Astrocyte of the cerebellum (primary cell): ENCODE data around the gene OR51D1.

Source experiments
- DNase-seq: peaks from one replicate; pipeline ENCODE4 v3.0.0-alpha.2; 2011; ENCODE audit warnings: low read depth
- H3K4me3 ChIP-seq: 2 replicates; pipeline ENCODE4 v1.5.1; 2011; ENCODE audit warnings: mild to moderate bottlenecking, low read depth, low read length, moderate library complexity
- in situ Hi-C: cut with HindIII; loops from 2 replicates; pipeline ENCODE4 v1.10.0; 2017; ENCODE audit warnings: low sequenced_read_pairs
- TF ChIP-seq, protein P1 (sequence below): IDR thresholded peaks from 2 replicates; pipeline ENCODE4 v1.5.1; 2012; ENCODE audit warnings: low read length, low read depth, moderate library complexity, mild to moderate bottlenecking; ENCODE audit errors: missing control alignments

The OR51D1 gene

GRCh38 chr11:4644233-4644632 is 7.0 kb downstream of the OR51D1 start:
- TF ChIP-seq, protein P1, sequence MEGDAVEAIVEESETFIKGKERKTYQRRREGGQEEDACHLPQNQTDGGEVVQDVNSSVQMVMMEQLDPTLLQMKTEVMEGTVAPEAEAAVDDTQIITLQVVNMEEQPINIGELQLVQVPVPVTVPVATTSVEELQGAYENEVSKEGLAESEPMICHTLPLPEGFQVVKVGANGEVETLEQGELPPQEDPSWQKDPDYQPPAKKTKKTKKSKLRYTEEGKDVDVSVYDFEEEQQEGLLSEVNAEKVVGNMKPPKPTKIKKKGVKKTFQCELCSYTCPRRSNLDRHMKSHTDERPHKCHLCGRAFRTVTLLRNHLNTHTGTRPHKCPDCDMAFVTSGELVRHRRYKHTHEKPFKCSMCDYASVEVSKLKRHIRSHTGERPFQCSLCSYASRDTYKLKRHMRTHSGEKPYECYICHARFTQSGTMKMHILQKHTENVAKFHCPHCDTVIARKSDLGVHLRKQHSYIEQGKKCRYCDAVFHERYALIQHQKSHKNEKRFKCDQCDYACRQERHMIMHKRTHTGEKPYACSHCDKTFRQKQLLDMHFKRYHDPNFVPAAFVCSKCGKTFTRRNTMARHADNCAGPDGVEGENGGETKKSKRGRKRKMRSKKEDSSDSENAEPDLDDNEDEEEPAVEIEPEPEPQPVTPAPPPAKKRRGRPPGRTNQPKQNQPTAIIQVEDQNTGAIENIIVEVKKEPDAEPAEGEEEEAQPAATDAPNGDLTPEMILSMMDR: no peak
- no peak for DNase-seq
- H3K4me3 ChIP-seq: no peak overlapping the region
- in situ Hi-C loops: no loop called here

- TF ChIP-seq, protein P1: no peak
- in situ Hi-C loops: no loop called here
- DNase-seq: no peak
- no peak overlapping the region for H3K4me3 ChIP-seq
Measured at GRCh38 chr11:4645974-4646373, 8.7 kb downstream of the OR51D1 start.

GRCh38 chr11:4647766-4648165 is 10.5 kb downstream of the OR51D1 start:
- no peak overlapping the region for H3K4me3 ChIP-seq
- in situ Hi-C loops: no loop called here
- DNase-seq: no peak
- TF ChIP-seq, protein P1: no peak

GRCh38 chr11:4654635-4655369 is 17.5 kb downstream of the OR51D1 start:
- in situ Hi-C loops: no loop called here
- no peak for DNase-seq
- H3K4me3 ChIP-seq: no peak overlapping the region
- TF ChIP-seq, protein P1: no peak

DNA sequence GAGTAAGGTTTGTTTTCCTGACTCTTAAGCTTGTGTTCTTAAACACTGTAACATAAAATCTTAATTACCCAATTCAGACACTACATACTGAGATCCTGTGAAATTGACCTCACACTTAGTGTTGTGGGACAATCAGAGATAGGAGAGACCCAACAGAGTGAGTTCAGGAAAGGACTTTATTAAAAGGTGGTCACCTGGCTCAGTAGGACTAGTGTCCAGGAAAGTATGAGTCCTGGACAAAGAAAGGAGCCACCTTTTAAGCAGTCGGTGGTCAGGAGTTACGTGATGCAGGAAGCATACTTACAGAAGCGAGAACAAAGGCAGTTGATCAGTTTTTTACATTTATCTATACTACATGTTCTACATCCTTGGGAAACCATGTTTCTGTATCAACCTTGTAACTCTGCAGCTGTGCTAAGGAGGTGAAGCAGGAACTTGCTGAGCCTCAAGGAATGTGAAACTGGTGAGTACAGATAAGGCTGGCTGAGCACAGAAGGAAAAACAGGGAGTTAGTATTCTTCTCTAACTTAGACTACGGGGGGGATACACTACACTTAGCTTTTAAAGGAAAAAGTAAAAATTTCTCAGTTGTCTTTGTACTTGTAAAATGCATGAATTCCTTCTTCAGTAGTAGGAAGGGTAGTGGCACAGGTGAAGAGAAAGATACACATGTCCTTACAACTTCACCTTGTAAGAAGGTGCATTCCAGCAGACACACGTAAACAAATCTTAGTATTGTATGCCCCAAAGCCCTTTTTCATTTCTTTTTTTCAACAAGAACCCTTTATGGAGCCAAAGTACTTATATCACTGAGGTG is 21.6 kb downstream of the OR51D1 start:
- TF ChIP-seq, protein P1: no peak
- DNase-seq: no peak
- H3K4me3 ChIP-seq: no peak overlapping the region
- in situ Hi-C loops: no loop called here

GRCh38 chr11:4662876-4663275 is 25.6 kb downstream of the OR51D1 start:
- in situ Hi-C loops: no loop called here
- no peak for DNase-seq
- H3K4me3 ChIP-seq: no peak overlapping the region
- TF ChIP-seq, protein P1: no peak
